Measurements from ENCODE around the gene PIP5K1C.

The PIP5K1C gene

DNA sequence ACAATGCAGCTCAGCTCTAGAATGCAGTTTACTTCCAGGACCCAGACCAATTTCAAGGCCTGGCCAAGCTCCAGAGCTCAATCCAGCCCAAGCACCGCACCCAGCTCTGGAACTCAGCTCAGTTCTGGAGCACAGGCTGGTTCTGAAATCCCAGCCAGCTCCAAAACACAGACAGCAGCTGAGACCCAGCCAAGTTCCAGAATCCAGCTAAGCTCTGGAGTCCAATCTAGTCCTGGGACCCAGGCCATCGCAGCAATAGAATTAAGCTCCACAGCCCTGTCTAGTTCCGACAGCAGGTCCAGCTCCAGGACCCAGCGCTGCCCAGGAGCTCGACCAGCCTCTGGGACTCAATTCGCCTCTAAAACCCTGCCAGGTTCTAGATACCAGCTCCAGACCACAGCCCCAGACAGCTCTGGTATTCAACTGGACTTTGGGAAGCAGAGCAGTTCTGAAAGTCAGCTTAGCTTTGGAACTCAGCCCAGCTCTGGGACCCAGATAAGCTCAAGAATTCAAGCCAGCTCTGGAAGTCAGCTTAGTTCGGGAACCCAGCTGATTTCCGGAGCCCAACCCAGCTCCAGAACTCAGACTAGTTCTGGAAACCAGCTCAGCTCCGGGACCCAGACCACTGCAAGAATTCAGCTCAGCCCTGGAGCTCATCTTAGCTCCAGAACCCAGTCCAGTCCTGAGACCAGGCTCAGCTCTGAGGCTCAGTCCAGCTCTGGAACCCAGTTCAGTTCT lies 108.2 kb downstream of the PIP5K1C start:
- no peaks in the 10 kb centered on the region for H3K36me3 Mint-ChIP-seq (ENCODE audit: low read depth)
- peaks cover 46% of the 10 kb centered on the region for H3K27me3 Mint-ChIP-seq (ENCODE audit: low read depth)
- H3K9me3 Mint-ChIP-seq: peaks cover 4% of the 10 kb centered on the region
- H3K4me3 Mint-ChIP-seq: no peak overlapping the region
- H3K27ac Mint-ChIP-seq: no peak overlapping the region
- TF ChIP-seq, protein P1, sequence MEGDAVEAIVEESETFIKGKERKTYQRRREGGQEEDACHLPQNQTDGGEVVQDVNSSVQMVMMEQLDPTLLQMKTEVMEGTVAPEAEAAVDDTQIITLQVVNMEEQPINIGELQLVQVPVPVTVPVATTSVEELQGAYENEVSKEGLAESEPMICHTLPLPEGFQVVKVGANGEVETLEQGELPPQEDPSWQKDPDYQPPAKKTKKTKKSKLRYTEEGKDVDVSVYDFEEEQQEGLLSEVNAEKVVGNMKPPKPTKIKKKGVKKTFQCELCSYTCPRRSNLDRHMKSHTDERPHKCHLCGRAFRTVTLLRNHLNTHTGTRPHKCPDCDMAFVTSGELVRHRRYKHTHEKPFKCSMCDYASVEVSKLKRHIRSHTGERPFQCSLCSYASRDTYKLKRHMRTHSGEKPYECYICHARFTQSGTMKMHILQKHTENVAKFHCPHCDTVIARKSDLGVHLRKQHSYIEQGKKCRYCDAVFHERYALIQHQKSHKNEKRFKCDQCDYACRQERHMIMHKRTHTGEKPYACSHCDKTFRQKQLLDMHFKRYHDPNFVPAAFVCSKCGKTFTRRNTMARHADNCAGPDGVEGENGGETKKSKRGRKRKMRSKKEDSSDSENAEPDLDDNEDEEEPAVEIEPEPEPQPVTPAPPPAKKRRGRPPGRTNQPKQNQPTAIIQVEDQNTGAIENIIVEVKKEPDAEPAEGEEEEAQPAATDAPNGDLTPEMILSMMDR (IDR thresholded peaks at IDR 0.05; ENCODE audit: unreplicated experiment in 3 of 3): no peak
- no peaks in the 10 kb centered on the region for H3K4me1 Mint-ChIP-seq

DNA sequence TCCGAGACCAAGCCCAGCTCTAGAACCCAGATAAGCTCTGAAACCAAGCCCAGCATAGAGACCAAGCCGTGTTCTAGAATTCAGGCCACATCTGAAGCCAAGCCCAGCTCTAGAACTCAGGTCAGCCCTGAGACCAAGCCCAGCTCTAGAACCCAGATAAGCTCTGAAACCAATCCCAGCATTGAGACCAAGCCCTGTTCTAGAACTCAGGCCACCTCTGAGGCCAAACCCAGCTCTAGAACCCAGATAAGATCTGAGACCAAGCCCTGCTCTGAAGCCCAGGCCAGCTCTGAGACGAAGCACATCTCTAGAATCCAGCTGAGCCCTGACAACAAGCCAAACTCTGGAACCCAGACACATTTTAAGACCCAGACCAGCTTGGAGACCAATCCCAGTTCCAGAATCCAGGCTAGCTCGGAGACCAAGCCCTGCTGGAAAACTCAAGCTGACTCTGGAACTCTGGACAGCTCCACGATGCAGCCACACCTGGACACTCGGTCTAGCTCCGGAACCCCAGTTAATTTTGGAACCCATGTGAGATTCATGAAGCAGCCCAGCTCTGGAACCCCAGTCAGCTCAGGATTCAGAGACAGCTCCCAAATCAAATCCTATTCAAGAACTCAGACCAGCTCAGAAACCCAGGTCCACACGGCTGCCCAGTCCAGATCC lies 109.1 kb downstream of the PIP5K1C start:
- H3K27me3 Mint-ChIP-seq (ENCODE audit: low read depth): peaks cover 55% of the 10 kb centered on the region
- H3K4me3 Mint-ChIP-seq: no peak overlapping the region
- H3K27ac Mint-ChIP-seq: no peak overlapping the region
- peaks cover 4% of the 10 kb centered on the region for H3K9me3 Mint-ChIP-seq
- TF ChIP-seq, protein P1 (IDR thresholded peaks at IDR 0.05; ENCODE audit: unreplicated experiment in 3 of 3): no peak
- H3K4me1 Mint-ChIP-seq: no peaks in the 10 kb centered on the region
- H3K36me3 Mint-ChIP-seq (ENCODE audit: low read depth): no peaks in the 10 kb centered on the region

DNA sequence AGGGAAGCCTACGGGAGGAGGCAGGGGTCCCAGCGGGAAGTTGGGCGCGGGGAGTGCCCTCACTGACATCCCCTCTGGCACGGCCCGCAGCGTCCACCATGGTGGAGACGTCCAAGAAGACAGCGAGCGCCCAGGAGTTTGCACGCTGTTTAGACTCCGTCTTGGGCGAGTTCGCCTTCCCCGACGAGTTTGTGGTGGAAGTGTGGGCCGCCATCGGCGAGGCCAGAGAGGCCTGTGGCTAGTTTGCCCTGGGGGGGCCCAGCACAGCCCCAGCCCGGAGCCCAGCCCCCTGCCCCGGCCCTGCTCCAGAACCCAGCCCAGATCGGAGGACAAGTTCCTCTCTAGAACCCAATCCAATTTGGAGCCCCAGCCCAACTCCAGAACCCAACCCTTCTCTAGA lies 110.3 kb downstream of the PIP5K1C start:
- Mint-ChIP-seq H3K27ac (no peak overlapping the region), H3K27me3 (ENCODE audit: low read depth) (peaks cover 61% of the 10 kb centered on the region), H3K36me3 (ENCODE audit: low read depth) (no peaks in the 10 kb centered on the region), H3K4me3 (no peak overlapping the region), H3K4me1 (no peaks in the 10 kb centered on the region), H3K9me3 (peaks cover 4% of the 10 kb centered on the region)
- TF ChIP-seq, protein P1 (IDR thresholded peaks at IDR 0.05; ENCODE audit: unreplicated experiment in 3 of 3): no peak

DNA sequence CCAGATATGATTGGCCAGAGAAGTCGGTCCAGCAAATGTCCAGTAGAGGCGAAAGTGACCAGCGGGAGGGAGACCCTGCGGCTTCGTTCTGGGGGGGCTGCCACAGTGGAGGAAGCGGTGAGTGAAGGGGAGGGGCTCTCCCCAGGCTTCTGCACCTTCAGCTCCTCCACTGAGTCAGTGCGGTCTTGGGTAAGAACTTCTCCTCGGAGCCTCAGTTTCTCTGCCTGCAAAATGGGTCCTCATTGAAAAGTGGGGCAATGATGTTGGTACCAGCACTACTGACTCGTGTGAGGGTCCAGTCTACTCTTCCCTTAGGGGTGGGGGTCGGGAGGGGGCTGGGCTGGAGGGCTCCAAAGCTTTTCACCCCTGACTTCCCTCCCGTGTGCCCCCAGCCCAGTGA lies 110.8 kb downstream of the PIP5K1C start:
- H3K9me3 Mint-ChIP-seq: peaks cover 4% of the 10 kb centered on the region
- H3K36me3 Mint-ChIP-seq (ENCODE audit: low read depth): no peaks in the 10 kb centered on the region
- TF ChIP-seq, protein P1 (IDR thresholded peaks at IDR 0.05; ENCODE audit: unreplicated experiment in 3 of 3): no peak
- H3K27ac Mint-ChIP-seq: no peak overlapping the region
- peaks cover 61% of the 10 kb centered on the region for H3K27me3 Mint-ChIP-seq (ENCODE audit: low read depth)
- H3K4me3 Mint-ChIP-seq: no peak overlapping the region
- no peaks in the 10 kb centered on the region for H3K4me1 Mint-ChIP-seq

DNA sequence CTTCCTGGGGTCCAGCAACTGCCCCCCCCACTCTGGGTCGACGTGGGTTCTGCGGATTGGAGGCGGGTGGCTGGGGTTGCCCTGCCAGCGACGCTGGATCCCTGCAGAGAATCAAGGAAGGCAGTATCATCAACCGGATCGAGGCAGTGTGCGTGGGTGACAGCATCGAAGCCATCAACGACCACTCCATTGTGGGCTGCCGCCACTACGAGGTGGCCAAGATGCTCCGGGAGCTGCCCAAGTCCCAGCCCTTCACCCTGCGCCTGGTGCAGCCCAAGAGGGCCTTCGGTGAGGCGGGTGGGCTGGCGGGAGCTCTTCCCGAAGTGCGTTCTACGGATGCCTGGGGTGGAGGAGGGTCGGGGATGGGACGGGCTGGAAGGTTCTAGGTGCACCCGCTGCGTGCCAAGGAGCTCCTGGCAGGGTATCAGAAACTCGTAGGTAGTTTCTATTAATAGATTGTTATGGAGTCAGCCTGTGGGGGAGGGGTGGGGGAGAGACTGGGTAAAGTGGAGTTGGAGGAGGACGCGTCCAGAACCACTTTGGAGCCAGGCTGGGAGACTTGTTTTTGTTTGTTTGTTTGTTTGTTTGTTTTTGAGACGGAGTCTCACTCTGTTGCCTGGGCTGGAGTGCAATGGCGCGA lies 113.4 kb downstream of the PIP5K1C start:
- Mint-ChIP-seq H3K4me3 (no peak overlapping the region), H3K36me3 (ENCODE audit: low read depth) (no peaks in the 10 kb centered on the region), H3K9me3 (peaks cover 4% of the 10 kb centered on the region), H3K27me3 (ENCODE audit: low read depth) (peaks cover 69% of the 10 kb centered on the region), H3K27ac (no peak overlapping the region), H3K4me1 (no peaks in the 10 kb centered on the region)
- TF ChIP-seq, protein P1 (IDR thresholded peaks at IDR 0.05; ENCODE audit: unreplicated experiment in 3 of 3): no peak
